HL-60 (cell line): ENCODE results near the gene SCLT1.

Experiments used
- GABPA ChIP-seq: IDR thresholded peaks from 2 replicates; pipeline ENCODE4 v1.6.1; 2012; ENCODE audit warnings: low read depth
- POLR2AphosphoS5 ChIP-seq: IDR thresholded peaks from 2 replicates; pipeline ENCODE4 v1.6.1; 2012; ENCODE audit warnings: low read depth
- TF ChIP-seq, protein P1 (sequence below): IDR thresholded peaks from one replicate; pipeline ENCODE4 v1.5.1; 2011; ENCODE audit warnings: low read length, control low read depth, inconsistent platforms; ENCODE audit not compliant: insufficient read depth
- TF ChIP-seq, protein P2 (sequence below): IDR thresholded peaks from 2 replicates; pipeline ENCODE4 v1.6.1; 2012; ENCODE audit warnings: low read depth; ENCODE audit not compliant: insufficient replicate concordance

DNA sequence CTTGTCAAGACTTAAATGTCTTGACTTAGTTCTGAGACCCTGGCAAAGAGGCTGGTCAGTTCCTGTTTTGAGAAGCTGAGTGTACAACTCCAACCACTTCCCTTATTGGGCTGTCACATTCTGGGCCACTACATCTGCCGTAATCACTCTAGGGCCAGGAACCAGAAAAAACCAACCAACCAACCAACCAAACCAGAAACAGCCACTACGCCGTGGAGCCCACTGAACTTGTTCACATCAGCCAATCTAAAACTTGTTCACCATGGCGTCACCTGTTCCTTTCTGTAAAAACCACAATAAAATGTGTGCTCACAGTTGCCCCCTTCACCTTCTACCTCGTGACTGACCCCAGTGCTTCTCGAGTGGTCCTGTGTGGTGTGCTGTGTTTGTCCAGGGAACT is 176.5 kb downstream of the SCLT1 start:
- TF ChIP-seq, protein P1, sequence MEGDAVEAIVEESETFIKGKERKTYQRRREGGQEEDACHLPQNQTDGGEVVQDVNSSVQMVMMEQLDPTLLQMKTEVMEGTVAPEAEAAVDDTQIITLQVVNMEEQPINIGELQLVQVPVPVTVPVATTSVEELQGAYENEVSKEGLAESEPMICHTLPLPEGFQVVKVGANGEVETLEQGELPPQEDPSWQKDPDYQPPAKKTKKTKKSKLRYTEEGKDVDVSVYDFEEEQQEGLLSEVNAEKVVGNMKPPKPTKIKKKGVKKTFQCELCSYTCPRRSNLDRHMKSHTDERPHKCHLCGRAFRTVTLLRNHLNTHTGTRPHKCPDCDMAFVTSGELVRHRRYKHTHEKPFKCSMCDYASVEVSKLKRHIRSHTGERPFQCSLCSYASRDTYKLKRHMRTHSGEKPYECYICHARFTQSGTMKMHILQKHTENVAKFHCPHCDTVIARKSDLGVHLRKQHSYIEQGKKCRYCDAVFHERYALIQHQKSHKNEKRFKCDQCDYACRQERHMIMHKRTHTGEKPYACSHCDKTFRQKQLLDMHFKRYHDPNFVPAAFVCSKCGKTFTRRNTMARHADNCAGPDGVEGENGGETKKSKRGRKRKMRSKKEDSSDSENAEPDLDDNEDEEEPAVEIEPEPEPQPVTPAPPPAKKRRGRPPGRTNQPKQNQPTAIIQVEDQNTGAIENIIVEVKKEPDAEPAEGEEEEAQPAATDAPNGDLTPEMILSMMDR, result no peak
- no peak for TF ChIP-seq POLR2AphosphoS5
- TF ChIP-seq, protein P2, sequence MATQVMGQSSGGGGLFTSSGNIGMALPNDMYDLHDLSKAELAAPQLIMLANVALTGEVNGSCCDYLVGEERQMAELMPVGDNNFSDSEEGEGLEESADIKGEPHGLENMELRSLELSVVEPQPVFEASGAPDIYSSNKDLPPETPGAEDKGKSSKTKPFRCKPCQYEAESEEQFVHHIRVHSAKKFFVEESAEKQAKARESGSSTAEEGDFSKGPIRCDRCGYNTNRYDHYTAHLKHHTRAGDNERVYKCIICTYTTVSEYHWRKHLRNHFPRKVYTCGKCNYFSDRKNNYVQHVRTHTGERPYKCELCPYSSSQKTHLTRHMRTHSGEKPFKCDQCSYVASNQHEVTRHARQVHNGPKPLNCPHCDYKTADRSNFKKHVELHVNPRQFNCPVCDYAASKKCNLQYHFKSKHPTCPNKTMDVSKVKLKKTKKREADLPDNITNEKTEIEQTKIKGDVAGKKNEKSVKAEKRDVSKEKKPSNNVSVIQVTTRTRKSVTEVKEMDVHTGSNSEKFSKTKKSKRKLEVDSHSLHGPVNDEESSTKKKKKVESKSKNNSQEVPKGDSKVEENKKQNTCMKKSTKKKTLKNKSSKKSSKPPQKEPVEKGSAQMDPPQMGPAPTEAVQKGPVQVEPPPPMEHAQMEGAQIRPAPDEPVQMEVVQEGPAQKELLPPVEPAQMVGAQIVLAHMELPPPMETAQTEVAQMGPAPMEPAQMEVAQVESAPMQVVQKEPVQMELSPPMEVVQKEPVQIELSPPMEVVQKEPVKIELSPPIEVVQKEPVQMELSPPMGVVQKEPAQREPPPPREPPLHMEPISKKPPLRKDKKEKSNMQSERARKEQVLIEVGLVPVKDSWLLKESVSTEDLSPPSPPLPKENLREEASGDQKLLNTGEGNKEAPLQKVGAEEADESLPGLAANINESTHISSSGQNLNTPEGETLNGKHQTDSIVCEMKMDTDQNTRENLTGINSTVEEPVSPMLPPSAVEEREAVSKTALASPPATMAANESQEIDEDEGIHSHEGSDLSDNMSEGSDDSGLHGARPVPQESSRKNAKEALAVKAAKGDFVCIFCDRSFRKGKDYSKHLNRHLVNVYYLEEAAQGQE, result no peak
- TF ChIP-seq GABPA, result no peak
